ENCODE measurements around the gene KRT36. TPM values are rescaled to one million over a fixed set of nuclear protein-coding genes. Genes with fewer than 3 reads are reported as not detected.

Gene KRT36
- total and polyA plus RNA-seq, 5 donors from 2014 or later: not detected

DNA sequence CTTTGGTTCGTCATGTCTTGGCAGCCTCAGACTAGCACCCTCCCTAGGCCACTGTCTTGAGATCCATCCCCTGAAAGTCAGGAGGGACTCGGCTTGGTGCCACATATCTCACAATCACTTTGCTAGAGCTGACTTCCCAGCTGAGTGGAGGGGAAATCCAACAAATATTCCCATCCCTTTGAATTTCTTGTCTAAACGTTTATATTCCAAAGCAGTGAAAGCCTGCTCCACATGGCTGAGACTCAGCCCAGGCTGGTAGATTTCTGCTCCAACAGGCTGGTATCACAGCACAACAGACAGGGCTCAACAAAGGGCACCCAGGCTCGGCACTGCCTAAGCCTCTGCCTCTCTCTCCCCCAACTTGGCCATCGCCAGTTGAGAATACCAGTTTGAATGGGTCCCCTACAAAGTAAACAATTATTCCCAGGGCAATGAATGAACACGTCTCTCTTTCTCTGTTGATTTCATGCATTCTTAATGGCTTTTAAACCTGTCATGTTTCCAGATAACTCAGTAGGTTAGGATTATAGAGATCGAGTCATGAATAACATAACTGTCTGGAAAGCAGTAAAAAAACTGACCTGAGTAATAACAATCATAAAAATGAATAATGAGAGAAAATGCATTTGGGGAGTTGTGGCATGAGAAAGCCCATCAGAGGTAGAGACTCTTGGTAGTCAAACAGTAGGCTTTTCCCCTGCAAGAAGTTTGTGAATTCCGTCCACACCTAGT, 14.7 kb upstream of the KRT36 start:
- H3K27ac ChIP-seq (ENCODE audit: insufficient read depth, low read length, poor library complexity, severe bottlenecking): no peak overlapping the region
- no peaks in the 10 kb centered on the region for H3K36me3 Mint-ChIP-seq
- H3K9me3 ChIP-seq (ENCODE audit: control insufficient read depth in 2 of 2, low read length in 2 of 2): no peaks in the 10 kb centered on the region
- H3K4me3 ChIP-seq (ENCODE audit: low read depth, low read length): no peak overlapping the region
- no peaks in the 10 kb centered on the region for H3K27me3 ChIP-seq (ENCODE audit: control insufficient read depth, insufficient read depth, low read length)
- no peak for DNase-seq
- H3K27ac Mint-ChIP-seq: no peak overlapping the region
- no peak overlapping the region for H3K4me3 Mint-ChIP-seq
- H3K4me1 Mint-ChIP-seq: peaks cover 0 to 1% (median 0%) of the 10 kb centered on the region in 4 donors
- ATAC-seq (ENCODE audit: low read depth in 2 of 2): no peak
- no peaks in the 10 kb centered on the region for H3K9me3 Mint-ChIP-seq
- no peaks in the 10 kb centered on the region for H3K36me3 ChIP-seq (ENCODE audit: control insufficient read depth, insufficient read depth, low read length)
- H3K4me1 ChIP-seq (ENCODE audit: control insufficient read depth, insufficient read depth, low read length, poor library complexity, severe bottlenecking): no peaks in the 10 kb centered on the region
- peaks cover 4% of the 10 kb centered on the region for H3K27me3 Mint-ChIP-seq

GRCh38 chr17:41503202-41503601, 13.5 kb upstream of the KRT36 start:
- no peaks in the 10 kb centered on the region for H3K4me1 ChIP-seq (ENCODE audit: control insufficient read depth, insufficient read depth, low read length, poor library complexity, severe bottlenecking)
- H3K9me3 Mint-ChIP-seq: no peaks in the 10 kb centered on the region
- no peaks in the 10 kb centered on the region for H3K27me3 Mint-ChIP-seq
- ATAC-seq (ENCODE audit: low read depth in 2 of 2) (no peak), DNase-seq (no peak)
- no peak overlapping the region for H3K4me3 Mint-ChIP-seq
- no peak overlapping the region for H3K27ac Mint-ChIP-seq
- peaks cover 0 to 2% (median 0%) of the 10 kb centered on the region in 4 donors for H3K4me1 Mint-ChIP-seq
- H3K4me3 ChIP-seq (ENCODE audit: low read depth, low read length): no peak overlapping the region
- H3K9me3 ChIP-seq (ENCODE audit: control insufficient read depth in 2 of 2, low read length in 2 of 2): no peaks in the 10 kb centered on the region
- no peaks in the 10 kb centered on the region for H3K36me3 ChIP-seq (ENCODE audit: control insufficient read depth, insufficient read depth, low read length)
- H3K36me3 Mint-ChIP-seq: no peaks in the 10 kb centered on the region
- no peaks in the 10 kb centered on the region for H3K27me3 ChIP-seq (ENCODE audit: control insufficient read depth, insufficient read depth, low read length)
- H3K27ac ChIP-seq (ENCODE audit: insufficient read depth, low read length, poor library complexity, severe bottlenecking): no peak overlapping the region

- H3K36me3 ChIP-seq (ENCODE audit: control insufficient read depth, insufficient read depth, low read length): no peaks in the 10 kb centered on the region
- Mint-ChIP-seq H3K4me1 (peaks cover 0 to 7% (median under 1%) of the 10 kb centered on the region in 4 donors), H3K27ac (no peak overlapping the region), H3K36me3 (no peaks in the 10 kb centered on the region), H3K27me3 (no peaks in the 10 kb centered on the region), H3K9me3 (no peaks in the 10 kb centered on the region), H3K4me3 (no peak overlapping the region)
- ATAC-seq (ENCODE audit: low read depth in 2 of 2): no peak
- DNase-seq: no peak
- H3K4me3 ChIP-seq (ENCODE audit: low read depth, low read length): no peak overlapping the region
- H3K27ac ChIP-seq (ENCODE audit: insufficient read depth, low read length, poor library complexity, severe bottlenecking): no peak overlapping the region
- no peaks in the 10 kb centered on the region for H3K27me3 ChIP-seq (ENCODE audit: control insufficient read depth, insufficient read depth, low read length)
- H3K9me3 ChIP-seq (ENCODE audit: control insufficient read depth in 2 of 2, low read length in 2 of 2): no peaks in the 10 kb centered on the region
- peaks cover 3% of the 10 kb centered on the region for H3K4me1 ChIP-seq (ENCODE audit: control insufficient read depth, insufficient read depth, low read length, poor library complexity, severe bottlenecking)
Observed at GRCh38 chr17:41500131-41500911, 10.6 kb upstream of the KRT36 start.

GRCh38 chr17:41499714-41500113, 10.0 kb upstream of the KRT36 start:
- no peak for DNase-seq
- Histone ChIP-seq H3K27me3 (ENCODE audit: control insufficient read depth, insufficient read depth, low read length) (no peaks in the 10 kb centered on the region), H3K4me1 (ENCODE audit: control insufficient read depth, insufficient read depth, low read length, poor library complexity, severe bottlenecking) (peaks cover 3% of the 10 kb centered on the region), H3K27ac (ENCODE audit: insufficient read depth, low read length, poor library complexity, severe bottlenecking) (no peak overlapping the region), H3K4me3 (ENCODE audit: low read depth, low read length) (no peak overlapping the region), H3K9me3 (ENCODE audit: control insufficient read depth in 2 of 2, low read length in 2 of 2) (no peaks in the 10 kb centered on the region), H3K36me3 (ENCODE audit: control insufficient read depth, insufficient read depth, low read length) (no peaks in the 10 kb centered on the region)
- ATAC-seq (ENCODE audit: low read depth in 2 of 2): no peak
- H3K9me3 Mint-ChIP-seq: no peaks in the 10 kb centered on the region
- no peak overlapping the region for H3K27ac Mint-ChIP-seq
- H3K4me3 Mint-ChIP-seq: no peak overlapping the region
- H3K36me3 Mint-ChIP-seq: no peaks in the 10 kb centered on the region
- H3K27me3 Mint-ChIP-seq: no peaks in the 10 kb centered on the region
- H3K4me1 Mint-ChIP-seq: peaks cover 0 to 7% (median under 1%) of the 10 kb centered on the region in 4 donors

GRCh38 chr17:41498276-41498675, 8.6 kb upstream of the KRT36 start:
- Histone ChIP-seq H3K9me3 (ENCODE audit: control insufficient read depth in 2 of 2, low read length in 2 of 2) (no peaks in the 10 kb centered on the region), H3K36me3 (ENCODE audit: control insufficient read depth, insufficient read depth, low read length) (no peaks in the 10 kb centered on the region), H3K27ac (ENCODE audit: insufficient read depth, low read length, poor library complexity, severe bottlenecking) (no peak overlapping the region), H3K4me1 (ENCODE audit: control insufficient read depth, insufficient read depth, low read length, poor library complexity, severe bottlenecking) (peaks cover 3% of the 10 kb centered on the region), H3K4me3 (ENCODE audit: low read depth, low read length) (no peak overlapping the region), H3K27me3 (ENCODE audit: control insufficient read depth, insufficient read depth, low read length) (no peaks in the 10 kb centered on the region)
- H3K27ac Mint-ChIP-seq: no peak overlapping the region
- H3K36me3 Mint-ChIP-seq: no peaks in the 10 kb centered on the region
- DNase-seq: no peak
- H3K27me3 Mint-ChIP-seq: peaks cover 5% of the 10 kb centered on the region
- no peak overlapping the region for H3K4me3 Mint-ChIP-seq
- H3K9me3 Mint-ChIP-seq: peaks cover 0 to 1% (median 0%) of the 10 kb centered on the region in 7 donors
- ATAC-seq (ENCODE audit: low read depth in 2 of 2): no peak
- peaks cover 0 to 7% (median under 1%) of the 10 kb centered on the region in 4 donors for H3K4me1 Mint-ChIP-seq

DNA sequence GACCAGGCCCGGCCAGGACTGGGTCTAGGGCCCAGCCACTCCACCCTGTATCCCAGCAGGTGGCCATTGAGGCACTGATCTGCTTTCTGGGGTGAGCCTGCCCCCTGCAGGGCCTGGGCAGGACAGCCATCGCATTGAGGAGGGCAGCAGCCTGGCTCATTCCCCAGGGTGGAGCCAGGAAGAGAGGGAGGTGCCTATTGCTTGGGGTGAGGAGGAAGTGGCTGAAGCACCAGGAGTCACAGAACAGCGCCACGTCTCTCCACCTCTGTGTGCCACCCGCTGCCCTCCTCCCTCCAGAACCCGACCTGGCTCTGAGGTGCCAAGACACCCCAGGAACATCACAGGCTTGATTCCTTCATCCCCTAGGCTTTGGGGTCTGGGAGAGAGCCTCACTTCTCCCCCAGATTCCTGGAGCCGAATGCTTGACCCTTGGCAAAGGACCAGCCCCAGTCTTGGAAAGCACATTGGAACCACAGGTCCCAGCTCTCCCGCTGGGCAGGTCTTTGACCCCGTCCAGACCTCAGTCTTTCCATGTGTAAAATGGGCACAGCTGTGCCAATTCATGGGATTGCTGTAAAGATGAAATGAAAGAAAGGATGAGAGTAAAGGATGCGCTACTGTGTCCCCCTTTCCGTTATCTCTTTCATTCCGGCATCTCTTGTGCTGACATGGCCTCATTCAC, 7.2 kb upstream of the KRT36 start:
- H3K27ac Mint-ChIP-seq: no peak overlapping the region
- no peaks in the 10 kb centered on the region for H3K36me3 Mint-ChIP-seq
- peaks cover 0 to 7% (median under 1%) of the 10 kb centered on the region in 4 donors for H3K4me1 Mint-ChIP-seq
- Histone ChIP-seq H3K27me3 (ENCODE audit: control insufficient read depth, insufficient read depth, low read length) (no peaks in the 10 kb centered on the region), H3K4me3 (ENCODE audit: low read depth, low read length) (no peak overlapping the region), H3K4me1 (ENCODE audit: control insufficient read depth, insufficient read depth, low read length, poor library complexity, severe bottlenecking) (peaks cover 3% of the 10 kb centered on the region), H3K27ac (ENCODE audit: insufficient read depth, low read length, poor library complexity, severe bottlenecking) (no peak overlapping the region), H3K36me3 (ENCODE audit: control insufficient read depth, insufficient read depth, low read length) (no peaks in the 10 kb centered on the region), H3K9me3 (ENCODE audit: control insufficient read depth in 2 of 2, low read length in 2 of 2) (no peaks in the 10 kb centered on the region)
- peaks cover 0 to 1% (median 0%) of the 10 kb centered on the region in 7 donors for H3K9me3 Mint-ChIP-seq
- ATAC-seq (ENCODE audit: low read depth in 2 of 2) (peak; percentile 54 to 63), DNase-seq (peak in 2 of 3 donors; percentile 21 to 80)
- no peak overlapping the region for H3K4me3 Mint-ChIP-seq
- peaks cover 5% of the 10 kb centered on the region for H3K27me3 Mint-ChIP-seq

DNA sequence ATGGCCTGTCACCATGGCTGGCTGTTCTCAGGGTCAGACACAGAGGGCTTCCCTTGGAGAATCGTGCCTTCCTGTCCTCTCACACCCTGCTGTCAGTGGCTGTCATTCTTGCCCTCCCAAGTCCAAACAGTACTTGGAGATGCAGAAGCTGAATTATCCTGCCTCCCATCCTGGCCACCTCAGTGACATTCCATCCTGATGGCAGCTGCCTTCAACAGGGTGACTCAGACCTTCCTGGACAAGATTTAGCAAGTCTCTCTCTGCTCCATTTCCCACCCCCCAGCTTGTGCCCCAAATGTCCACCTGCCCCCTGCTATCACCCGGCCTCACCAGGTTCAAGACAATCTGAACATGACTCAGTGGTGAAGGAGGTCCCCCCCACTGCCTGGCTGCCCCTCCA, 4.8 kb upstream of the KRT36 start:
- no peak for DNase-seq
- peaks cover 11% of the 10 kb centered on the region for H3K27me3 Mint-ChIP-seq
- no peak overlapping the region for H3K4me3 Mint-ChIP-seq

More for the DNA sequence above, 4.8 kb upstream of the KRT36 start:
- peaks cover 0 to 11% (median under 1%) of the 10 kb centered on the region in 4 donors for H3K4me1 Mint-ChIP-seq
- Histone ChIP-seq H3K9me3 (ENCODE audit: control insufficient read depth in 2 of 2, low read length in 2 of 2) (no peaks in the 10 kb centered on the region), H3K27me3 (ENCODE audit: control insufficient read depth, insufficient read depth, low read length) (no peaks in the 10 kb centered on the region), H3K36me3 (ENCODE audit: control insufficient read depth, insufficient read depth, low read length) (no peaks in the 10 kb centered on the region), H3K4me3 (ENCODE audit: low read depth, low read length) (no peak overlapping the region), H3K27ac (ENCODE audit: insufficient read depth, low read length, poor library complexity, severe bottlenecking) (no peak overlapping the region), H3K4me1 (ENCODE audit: control insufficient read depth, insufficient read depth, low read length, poor library complexity, severe bottlenecking) (peaks cover 3% of the 10 kb centered on the region)
- no peak for ATAC-seq (ENCODE audit: low read depth in 2 of 2)
- H3K9me3 Mint-ChIP-seq: peaks cover 0 to 2% (median 0%) of the 10 kb centered on the region in 7 donors
- no peaks in the 10 kb centered on the region for H3K36me3 Mint-ChIP-seq
- H3K27ac Mint-ChIP-seq: no peak overlapping the region
